Measurements from ENCODE around the gene WASL. TPM values are rescaled to one million over a fixed set of nuclear protein-coding genes. Genes with fewer than 3 reads are reported as not detected.
A peak's percentile ranks its signal among the peaks of the same experiment; 100 is the strongest.

WASL gene
- total and polyA plus RNA-seq, 2 of the 13 experiments (the other 11 are each of a cell fraction or from before 2014, with no cell fraction given), result 7.9 to 12.8 TPM

DNA sequence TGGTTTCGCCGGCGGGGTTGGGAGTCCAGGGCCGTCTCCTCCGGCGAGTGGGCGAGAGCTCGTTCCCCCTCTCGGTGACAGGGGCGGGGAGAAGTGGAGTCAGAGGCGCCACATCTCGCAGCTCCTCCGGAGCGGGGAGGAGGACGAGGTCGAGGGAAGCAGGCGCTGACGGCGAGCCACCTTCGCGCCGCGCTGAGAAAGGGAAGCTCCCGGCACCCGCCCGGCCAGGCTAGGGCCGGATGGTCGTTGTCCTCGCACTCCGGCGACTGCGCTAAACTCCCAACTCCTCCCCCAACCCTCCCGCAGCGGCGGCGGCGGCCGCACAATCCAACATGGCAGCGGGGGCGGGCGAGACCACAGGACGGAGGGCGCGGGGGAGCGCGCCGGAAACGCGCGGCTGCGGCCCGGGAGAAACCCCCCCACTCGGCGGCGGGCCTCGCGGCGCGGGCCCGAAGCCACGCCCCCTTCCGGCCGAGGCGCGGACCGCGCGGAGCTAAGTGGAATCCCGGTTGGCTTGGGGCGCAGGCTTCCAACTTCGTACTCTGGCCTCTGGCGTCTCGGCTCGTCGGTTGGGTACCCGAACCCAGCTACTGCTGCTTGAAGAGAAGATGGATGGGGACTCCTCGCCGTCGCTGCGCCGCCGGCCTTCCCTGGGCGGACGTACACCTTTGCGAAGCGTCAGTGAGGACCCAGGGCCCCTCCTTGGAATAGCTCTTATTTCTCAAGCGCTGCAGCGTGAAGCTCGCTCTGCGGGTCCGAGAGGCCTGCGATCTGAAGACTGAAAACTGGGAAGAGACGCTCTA, at the start of gene WASL (continued):
- TF ChIP-seq, protein P1, sequence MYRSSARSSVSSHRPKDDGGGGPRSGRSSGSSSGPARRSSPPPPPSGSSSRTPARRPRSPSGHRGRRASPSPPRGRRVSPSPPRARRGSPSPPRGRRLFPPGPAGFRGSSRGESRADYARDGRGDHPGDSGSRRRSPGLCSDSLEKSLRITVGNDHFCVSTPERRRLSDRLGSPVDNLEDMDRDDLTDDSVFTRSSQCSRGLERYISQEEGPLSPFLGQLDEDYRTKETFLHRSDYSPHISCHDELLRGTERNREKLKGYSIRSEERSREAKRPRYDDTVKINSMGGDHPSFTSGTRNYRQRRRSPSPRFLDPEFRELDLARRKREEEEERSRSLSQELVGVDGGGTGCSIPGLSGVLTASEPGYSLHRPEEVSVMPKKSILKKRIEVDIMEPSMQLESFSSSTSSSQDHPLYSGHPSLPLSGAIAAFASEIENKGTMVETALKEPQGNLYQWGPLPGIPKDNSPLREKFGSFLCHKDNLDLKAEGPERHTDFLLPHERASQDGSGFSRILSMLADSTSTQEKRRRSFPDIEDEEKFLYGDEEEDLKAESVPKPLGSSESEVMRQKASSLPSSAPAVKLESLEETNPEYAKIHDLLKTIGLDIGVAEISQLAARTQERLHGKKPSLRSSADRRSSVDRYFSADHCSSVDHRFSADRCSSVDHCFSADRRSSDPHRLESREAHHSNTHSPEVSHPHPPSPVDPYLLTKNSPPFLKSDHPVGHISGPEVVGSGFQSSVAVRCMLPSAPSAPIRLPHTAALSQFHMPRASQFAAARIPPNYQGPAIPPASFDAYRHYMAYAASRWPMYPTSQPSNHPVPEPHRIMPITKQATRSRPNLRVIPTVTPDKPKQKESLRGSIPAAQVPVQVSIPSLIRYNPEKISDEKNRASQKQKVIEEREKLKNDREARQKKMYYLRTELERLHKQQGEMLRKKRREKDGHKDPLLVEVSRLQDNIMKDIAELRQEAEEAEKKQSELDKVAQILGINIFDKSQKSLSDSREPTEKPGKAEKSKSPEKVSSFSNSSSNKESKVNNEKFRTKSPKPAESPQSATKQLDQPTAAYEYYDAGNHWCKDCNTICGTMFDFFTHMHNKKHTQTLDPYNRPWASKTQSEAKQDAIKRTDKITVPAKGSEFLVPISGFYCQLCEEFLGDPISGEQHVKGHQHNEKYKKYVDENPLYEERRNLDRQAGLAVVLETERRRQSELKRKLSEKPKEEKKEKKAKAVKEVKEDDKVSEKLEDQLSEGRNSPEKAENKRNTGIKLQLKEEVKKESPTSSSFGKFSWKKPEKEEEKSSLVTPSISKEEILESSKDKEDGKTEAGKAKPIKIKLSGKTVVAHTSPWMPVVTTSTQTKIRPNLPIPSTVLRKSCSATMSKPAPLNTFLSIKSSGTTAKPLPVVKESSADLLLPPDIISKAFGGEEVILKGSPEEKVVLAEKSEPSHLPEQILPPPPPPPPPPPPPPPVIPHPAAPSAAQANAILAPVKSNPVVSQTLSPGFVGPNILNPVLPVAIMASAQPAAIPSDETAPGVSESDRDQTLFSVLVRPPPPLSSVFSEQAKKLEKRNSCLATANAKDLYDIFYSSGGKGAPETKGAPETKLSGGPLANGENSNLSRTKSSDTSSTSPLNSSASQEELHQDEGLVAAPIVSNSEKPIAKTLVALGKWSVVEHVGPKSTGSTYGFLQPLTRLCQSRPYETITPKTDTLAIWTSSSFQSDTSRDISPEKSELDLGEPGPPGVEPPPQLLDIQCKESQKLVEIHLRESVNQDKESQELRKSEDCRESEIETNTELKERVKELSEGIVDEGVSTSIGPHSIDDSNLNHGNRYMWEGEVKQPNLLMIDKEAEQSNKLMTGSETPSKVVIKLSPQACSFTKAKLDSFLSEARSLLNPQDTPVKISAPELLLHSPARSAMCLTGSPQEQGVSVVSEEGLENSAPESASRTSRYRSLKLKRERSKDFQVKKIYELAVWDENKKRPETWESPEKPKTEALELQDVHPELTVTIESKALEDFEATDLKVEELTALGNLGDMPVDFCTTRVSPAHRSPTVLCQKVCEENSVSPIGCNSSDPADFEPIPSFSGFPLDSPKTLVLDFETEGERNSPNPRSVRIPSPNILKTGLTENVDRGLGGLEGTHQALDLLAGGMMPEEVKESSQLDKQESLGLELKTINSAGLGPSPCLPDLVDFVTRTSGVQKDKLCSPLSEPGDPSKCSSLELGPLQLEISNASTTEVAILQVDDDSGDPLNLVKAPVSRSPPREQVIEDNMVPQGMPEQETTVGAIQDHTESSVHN (CRISPR knock-in tag; IDR thresholded peaks at IDR 0.05), result no peak
- TF ChIP-seq NR2F2 (IDR thresholded peaks at IDR 0.05; ENCODE audit: borderline replicate concordance, low read depth), result no peak
- no peak for TF ChIP-seq ZNF414 (CRISPR knock-in tag; IDR thresholded peaks at IDR 0.05)
- TF ChIP-seq SIN3A (IDR thresholded peaks at IDR 0.05; ENCODE audit: borderline replicate concordance, low read depth, low read length), result peak; percentile 71; the same call in 1 of the 2 replicates
- no peak for TF ChIP-seq PCBP2 (optimal IDR thresholded peaks at IDR 0.05; ENCODE audit: low read depth, low read length, poor library complexity, severe bottlenecking)
- no peak for TF ChIP-seq MTF2 (CRISPR knock-in tag; IDR thresholded peaks at IDR 0.05; ENCODE audit: borderline replicate concordance)
- 0 out of 2 replicates have a peak, but pooled peaks have one; percentile 48 for TF ChIP-seq SMAD1 (CRISPR knock-in tag; IDR thresholded peaks at IDR 0.05; ENCODE audit: borderline replicate concordance, low read depth)
- TF ChIP-seq ZNF501 (CRISPR knock-in tag; IDR thresholded peaks at IDR 0.05), result peak; percentile 94
- peak; percentile 41; the same call in 1 of the 2 replicates for TF ChIP-seq MED1 (CRISPR knock-in tag; IDR thresholded peaks at IDR 0.05)
- TF ChIP-seq ZNF142 (CRISPR knock-in tag; IDR thresholded peaks at IDR 0.05), result peak; percentile 88
- TF ChIP-seq KDM3A (CRISPR knock-in tag; IDR thresholded peaks at IDR 0.05; ENCODE audit: low read depth), result peak; percentile 17; the same call in 1 of the 2 replicates
- no peak for TF ChIP-seq RFX5 (IDR thresholded peaks at IDR 0.05; ENCODE audit: low read depth, low read length)
- TF ChIP-seq ZFP41 (CRISPR knock-in tag; IDR thresholded peaks at IDR 0.05; ENCODE audit: borderline replicate concordance), result no peak
- TF ChIP-seq FOSL1 (CRISPR knock-in tag; IDR thresholded peaks at IDR 0.05; ENCODE audit: borderline replicate concordance), result no peak
